ELF-1 (cell line): ENCODE data around the gene DCTN1.
"Not testable (repeated sequence)": the region's sequence is repeated elsewhere in the genome, so short reads cannot be mapped to it uniquely, and the experiment has no call there.

Experiments
- DNase-seq: peaks from one replicate; pipeline ENCODE4 v3.0.0-alpha.2; 2016; ENCODE audit warnings: low read depth, low spot score

DCTN1 gene

DNA sequence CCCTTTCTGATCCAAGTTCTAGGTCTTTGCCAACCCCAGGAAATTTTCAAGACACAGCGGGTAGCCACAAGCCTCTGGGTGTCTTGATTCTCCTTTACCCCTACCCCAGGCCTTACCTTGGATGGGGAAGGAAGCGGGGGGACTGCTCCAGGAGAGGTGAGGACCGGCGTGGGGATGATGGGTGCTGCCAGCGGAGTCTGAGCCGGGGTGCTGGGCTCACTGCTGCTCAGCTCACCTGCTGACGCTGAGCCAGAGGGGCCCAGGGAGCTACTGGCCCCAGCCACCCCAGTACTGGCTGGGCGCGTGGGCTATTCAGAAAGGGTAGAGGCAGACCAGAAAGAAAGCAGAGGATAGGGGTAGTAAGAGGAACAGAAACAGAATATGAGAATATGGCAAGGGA lies 8.7 kb downstream of the DCTN1 start:
- DNase-seq = no peak

DNA sequence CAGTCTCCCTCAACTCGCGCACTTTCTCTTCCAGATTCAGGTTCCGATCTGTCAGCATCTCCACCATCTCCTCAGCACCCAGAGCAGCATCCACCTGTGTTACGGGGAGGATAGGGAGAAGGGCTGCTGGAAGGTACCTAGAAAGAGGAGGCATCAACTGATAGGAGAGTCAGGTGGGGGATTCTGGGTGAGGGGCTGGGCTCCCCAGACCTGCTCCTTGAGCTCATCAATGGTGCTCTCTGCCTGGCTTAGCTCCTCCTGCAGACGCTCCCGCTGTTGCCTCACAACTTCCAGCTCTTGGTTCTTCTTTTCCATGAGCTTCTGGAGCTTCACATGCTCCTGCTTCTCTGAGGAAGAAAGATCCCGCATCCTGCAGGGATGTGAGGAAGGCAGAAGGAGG lies 10.1 kb downstream of the DCTN1 start:
- DNase-seq = no peak

DNA sequence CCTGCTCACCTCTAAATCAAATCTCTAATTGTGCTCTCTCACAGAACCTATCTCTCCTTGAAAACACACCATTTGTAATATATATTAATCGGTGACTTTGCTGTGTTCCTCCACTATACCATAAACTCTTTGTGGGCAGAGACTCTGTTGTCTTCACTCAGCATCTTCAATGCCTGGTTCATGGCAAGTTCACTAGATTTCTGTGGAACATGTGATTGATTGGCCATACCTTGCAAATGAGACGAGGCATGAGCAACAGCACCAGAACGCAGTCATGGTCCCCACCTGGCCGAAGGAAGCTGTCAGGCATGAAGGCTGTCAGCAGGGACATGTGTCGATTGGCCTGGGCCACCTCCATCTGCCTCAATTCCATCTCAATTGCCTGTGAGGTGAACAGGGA lies 11.6 kb downstream of the DCTN1 start:
- DNase-seq = no peak

DNA sequence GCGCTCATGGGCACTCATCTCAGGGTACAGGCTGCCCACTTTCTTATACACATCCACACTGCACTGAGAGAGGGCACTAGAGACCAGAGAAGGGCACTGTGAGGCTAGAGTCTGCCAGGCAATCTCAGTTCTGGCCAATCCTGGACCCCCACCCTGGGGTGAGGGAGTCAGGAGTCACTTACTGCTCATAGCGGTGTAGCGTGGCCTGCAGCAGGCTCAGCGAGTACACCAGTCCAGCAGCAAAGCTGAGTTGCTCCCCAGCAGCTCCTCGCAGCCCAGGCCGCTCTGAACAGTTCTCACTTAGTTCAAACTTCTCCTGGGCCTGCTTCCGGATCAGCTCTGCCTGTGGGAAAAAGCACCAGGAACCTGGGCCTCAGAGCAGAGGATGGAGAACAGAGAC lies 12.3 kb downstream of the DCTN1 start:
- DNase-seq = no peak

DNA sequence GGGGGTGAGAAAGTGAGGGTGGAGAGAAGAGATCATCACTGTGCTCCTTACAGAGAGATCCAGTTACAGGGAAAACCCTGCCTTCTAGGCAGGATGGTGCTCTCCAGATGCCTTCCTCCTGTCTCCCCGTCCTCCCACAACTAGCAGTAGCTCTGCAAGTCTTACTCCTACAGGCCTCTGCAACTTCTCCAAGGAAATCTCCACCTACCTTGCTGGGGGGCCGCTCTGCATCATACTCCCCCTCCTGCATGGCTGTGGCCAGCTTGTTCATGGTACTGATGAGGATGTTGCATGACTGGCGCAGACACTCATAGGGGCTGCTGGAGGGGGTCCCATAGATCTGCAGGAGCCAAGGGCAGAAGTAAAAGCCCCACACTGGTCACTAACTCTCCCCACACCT lies 14.1 kb downstream of the DCTN1 start:
- no peak for DNase-seq

DNA sequence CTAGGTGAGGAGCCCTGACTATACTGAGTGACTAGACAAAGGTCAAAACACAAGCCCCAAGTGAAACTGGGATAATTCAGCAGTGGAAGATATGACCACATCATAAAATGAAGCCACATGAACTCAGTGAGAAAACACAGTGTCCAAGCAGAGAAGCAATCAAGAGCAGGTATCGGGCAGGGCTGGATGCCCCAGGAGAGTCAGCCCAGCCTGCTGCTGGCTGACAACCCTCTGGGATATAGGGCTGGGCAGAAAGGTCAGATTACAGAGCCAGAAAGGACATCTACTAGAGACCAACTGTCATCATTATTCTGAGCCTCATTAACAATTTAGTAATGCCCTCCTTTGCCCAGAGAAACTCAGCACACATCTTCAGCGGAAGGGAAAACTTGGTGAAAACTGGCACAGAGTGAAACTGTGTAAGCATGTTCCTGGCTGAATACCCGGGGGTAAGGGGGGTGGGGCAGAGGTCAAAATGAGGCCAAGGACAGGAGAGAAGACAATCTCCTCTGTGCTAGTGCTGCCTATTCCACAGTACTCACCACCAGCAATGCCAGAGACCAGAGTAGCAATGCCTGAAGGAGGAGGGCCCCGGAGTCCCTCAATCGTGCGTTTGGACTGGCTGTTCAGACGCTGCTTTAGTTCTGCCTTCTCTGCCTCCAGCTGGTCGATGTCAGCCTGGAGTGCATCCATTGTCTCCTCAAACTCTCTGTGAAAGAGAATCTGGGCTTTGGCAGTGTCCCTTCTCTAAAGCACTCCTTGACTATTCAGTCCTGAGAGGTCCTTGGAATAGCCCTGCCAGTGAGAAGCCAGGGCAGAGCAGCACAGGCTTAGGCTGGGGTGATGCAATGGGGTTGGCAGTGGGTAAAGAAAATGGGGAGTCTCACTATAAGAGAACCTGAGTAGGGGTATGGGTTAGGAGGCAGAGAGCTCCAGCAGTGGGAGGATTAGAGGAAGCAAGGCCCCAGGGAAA lies 15.3 kb downstream of the DCTN1 start:
- DNase-seq = no peak

DNA sequence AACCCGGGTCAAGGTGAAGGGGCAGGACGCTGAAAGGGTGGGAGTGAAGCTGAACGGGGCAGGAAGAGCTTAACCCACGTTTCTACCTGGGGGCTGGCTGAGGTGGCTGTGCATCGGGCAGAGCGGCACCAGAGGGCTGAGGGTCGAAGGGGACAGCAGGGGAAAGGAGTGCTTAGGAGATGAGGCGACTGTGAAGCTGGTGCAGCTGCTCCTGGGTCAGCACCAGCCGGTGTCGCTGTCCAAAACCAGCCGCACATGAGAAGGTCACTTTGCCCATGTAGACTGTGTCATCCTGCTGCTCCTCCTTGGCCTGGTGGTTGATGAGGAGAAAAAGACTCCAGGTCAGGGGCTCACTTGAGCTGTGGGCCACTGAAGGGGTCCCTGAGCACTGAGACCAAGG lies 18.8 kb downstream of the DCTN1 start:
- no peak for DNase-seq

DNA sequence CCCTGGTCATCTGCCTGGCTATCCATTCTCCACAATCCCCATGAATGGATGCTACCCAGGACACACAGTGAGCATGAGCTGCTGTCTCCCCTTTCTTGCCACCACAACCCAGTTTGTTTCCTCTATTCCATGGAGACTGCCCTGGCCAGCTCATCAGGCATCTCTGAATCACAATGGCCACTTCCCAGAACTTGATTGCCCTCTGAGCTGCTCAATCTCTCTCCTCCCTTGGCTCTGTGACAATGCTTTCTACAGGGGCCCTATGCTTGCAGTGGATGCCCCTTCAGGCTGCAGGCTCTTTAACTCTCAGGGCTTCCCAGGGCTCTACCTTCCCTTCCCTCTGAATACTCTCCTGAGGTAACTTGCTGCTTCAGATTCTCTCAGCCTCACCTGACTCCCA lies 22.5 kb downstream of the DCTN1 start:
- DNase-seq = no peak

DNA sequence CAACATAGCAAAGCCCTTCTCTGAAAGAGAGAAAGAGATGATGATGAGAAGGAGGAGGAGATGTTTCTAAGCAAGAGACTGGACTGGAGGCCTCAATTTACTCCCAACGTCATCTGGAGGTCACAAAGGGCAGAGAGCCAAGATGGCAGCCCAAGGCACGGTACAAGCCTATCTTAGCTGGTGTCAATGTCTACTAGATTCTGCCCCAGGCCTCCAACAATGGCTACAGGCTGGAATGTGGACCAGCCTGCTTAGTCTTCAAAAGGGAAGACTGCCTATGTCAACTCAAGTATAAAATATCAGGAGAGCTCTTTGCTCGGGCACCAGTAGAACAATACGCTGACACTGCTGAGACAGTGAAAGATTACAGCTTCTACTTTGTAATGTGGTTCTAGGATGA lies 30.2 kb downstream of the DCTN1 start:
- peak; percentile 47 for DNase-seq

DNA sequence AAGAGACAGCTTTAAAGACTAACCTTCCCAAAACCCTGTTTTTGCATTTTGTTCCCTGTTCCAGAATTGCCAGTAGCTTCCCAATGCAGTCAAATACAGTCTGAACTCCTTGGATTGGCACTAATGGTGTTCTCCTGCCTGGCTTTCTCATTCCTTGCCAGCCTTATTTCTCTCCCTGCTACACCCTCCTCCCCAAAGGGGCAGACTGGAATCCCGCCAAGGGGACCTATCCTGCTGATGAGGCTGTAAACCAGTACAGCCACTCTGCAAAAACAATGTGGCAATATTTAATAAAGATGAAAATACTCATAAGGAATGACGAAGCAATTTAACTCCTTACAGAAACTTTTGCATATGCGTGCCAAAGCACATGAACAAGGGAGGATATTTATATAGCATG lies 32.4 kb downstream of the DCTN1 start:
- no peak for DNase-seq

DNA sequence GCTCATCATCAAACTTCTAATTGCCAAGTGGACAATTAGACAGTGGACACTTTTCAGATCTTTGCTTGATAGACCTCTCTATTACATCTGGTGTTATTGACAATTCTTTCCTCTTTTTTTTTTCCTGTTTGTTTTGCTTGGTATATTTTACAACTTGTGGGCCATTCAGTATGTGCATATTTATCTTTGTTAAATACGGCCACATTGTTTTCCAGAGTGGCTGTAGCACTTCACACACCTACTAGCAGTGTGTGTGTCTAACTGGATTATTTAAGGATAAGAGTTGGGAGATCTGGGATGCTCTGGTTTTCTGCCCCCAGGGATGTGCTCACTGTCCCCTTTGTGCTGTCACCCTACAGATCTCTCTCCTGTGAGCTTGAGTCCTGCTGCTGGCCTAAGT lies 32.8 kb downstream of the DCTN1 start:
- no peak for DNase-seq

DNA sequence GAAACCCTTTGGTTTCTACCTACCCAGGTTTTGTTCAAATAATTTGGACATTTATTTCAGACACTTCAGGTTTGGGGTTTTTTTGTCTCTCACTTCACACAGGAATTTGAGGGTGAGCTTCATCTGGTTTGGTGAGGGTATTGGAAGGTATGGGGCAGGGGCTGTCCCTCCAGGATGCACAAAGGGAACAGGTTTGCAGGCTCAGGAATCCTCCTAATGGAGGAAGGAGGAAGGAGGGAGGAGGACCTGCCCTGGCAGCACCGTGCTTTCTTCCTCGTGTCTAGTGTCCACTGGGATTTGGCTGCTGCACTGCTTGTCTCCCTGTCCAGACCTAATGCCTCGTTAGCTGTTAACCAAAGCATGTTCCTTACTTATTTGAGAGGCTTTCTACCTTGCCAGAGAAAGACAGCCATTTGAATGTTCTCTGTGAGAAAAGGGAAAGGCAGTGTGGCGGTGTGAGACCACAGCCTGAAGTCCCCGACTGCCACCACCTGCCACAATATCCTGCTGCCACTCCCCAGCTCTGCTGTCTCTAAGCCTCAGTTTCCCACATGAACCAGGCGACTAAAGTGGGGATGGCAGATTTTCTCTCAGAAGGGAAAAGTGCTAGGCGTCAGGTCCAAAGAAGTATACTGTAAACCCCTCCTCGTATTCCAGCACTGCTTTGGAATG lies 34.7 kb downstream of the DCTN1 start:
- DNase-seq = no peak

GRCh38 chr2:74343316-74343715 lies 36.8 kb downstream of the DCTN1 start, which contains the start of gene SLC4A5:
TSS of gene SLC4A5 (minus strand) at chr2:74343416. CDS start at chr2:74315023, 28,393 bp downstream.
- DNase-seq = no peak

- not testable (repeated sequence) for DNase-seq
These were observed 43.9 kb downstream of the DCTN1 start for GRCh38 chr2:74336227-74336626.

DNA sequence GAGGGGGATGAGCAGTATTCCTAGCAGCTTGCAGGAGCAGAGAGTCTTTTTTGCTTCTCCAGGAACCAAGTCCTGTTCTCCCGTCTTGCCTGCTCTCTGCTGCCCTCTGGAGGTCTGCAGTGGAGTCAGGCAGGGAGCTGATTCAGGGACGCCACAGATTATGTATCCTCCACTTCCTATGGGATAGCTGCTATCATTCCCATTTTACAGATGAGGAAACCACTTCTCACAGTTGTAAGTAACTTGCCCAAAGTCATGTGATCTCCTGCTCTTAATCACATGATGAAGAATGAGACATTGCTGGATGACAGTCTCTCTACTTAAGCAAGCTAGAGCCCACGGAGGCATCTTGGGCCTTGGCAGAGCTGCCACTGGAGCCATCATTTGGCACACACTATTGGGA lies 45.2 kb downstream of the DCTN1 start:
- DNase-seq = peak; percentile 81

- no peak for DNase-seq
These were observed 46.1 kb downstream of the DCTN1 start for GRCh38 chr2:74333896-74334586.

- peak; percentile 46 for DNase-seq
These were observed 46.9 kb downstream of the DCTN1 start for GRCh38 chr2:74333175-74333574.

GRCh38 chr2:74332550-74333174 lies 47.4 kb downstream of the DCTN1 start:
- no peak for DNase-seq

DNA sequence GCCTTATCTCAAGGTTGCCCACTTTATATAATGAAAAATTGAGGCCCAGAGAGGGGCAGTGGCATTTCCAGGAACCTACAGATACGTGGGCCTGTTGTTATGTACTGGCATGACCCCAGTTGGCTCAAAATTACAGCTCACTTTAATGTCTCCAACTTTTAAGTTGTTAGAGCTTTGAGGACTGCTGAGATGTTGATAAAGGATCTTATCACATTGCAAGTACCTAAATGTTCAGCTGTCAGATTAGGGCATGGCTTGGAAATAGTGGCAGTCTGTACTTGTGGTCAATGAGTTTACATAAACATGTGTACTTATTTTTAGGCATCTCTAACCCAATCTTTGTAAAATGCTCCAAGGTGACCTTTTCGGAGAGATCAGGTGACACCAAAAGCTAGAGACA lies 51.5 kb downstream of the DCTN1 start:
- no peak for DNase-seq

GRCh38 chr2:74328074-74328473 lies 52.0 kb downstream of the DCTN1 start:
- peak; percentile 49 for DNase-seq

- no peak for DNase-seq
These were observed 52.5 kb downstream of the DCTN1 start for GRCh38 chr2:74327627-74328026.

DNA sequence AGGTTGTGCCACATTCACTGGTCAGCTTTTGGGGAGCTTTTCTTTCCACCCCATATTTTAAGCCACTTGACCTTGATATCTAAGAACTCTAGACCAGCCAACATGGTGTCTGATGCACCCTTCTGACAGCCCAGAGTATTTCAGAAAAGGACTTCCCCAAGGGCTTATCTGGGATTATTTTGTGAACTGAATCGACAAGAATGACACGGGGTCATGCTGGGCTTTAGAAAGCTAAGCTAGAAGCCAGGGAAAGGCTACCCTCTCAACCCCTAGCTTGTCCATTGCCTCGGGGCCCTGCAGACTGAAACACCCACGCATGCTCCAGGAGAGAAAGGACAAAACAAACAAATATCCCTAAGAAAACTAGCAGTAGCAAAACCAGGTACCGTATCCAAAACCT lies 52.9 kb downstream of the DCTN1 start:
- peak; percentile 35 for DNase-seq
